ENCODE results near the gene AMPH.
"Not testable (repeated sequence)": the region's sequence is repeated elsewhere in the genome, so short reads cannot be mapped to it uniquely, and the experiment has no call there.

Gene AMPH

GRCh38 chr7:38349126-38349795 is 281.9 kb downstream of the AMPH start:
- H3K4me1 Mint-ChIP-seq (ENCODE audit: low read depth), result peaks cover 37% of the 10 kb centered on the region
- H3K27me3 Mint-ChIP-seq (ENCODE audit: low read depth); DNase-seq (ENCODE audit: low spot score); H3K9me3 Mint-ChIP-seq; H3K36me3 Mint-ChIP-seq (ENCODE audit: low read depth): not testable (repeated sequence)
- peak overlapping the region; percentile 87 for H3K27ac Mint-ChIP-seq
- peak overlapping the region; percentile 88 for H3K4me3 Mint-ChIP-seq

DNA sequence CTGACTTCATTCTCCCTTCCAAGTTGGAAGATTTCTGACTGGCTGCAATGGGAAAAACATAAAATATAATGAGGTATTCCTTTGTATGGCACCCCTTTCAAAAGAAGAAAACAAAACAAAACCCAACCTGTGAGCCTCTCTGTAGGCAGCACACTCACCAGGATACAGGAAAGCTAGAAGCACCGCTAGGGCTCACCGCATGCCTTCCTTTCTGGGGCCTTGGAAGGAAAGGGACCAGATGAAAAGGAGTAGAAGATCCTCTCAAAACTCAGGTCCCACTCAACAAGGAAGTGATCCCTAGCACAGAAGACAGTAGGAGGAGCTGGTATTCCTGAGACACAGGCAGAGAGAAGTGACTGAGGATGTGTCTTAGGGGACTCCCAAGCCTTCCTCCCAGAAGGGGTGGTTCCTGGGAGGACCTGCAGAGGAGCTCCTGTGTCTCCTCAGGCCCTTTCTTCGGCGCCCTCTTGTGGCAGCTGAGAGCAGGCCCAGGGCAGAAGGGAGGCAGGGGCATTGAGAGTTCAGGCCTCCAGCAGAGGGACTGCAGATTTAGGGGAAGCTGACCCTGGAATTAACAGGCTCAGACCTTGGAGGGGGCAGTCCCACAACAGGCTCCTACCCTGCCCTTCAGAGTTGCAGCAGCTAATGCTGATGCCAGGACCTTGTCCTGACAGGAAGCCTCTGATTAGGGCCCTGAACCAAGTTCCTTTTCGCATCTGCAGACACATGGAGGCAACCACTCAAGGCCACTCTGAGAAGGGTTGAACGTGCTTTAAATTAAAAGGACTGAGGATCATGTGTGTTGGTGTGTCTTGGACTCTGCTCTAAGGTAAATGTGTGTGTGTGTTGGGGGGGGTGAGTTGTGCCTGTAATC is 285.6 kb downstream of the AMPH start:
- H3K36me3 Mint-ChIP-seq (ENCODE audit: low read depth); H3K9me3 Mint-ChIP-seq; H3K27me3 Mint-ChIP-seq (ENCODE audit: low read depth); DNase-seq (ENCODE audit: low spot score): not testable (repeated sequence)
- Mint-ChIP-seq H3K4me3 (peak overlapping the region; percentile 82), H3K4me1 (ENCODE audit: low read depth) (peaks cover 45% of the 10 kb centered on the region), H3K27ac (peak overlapping the region; percentile 92)

- H3K9me3 Mint-ChIP-seq; H3K27me3 Mint-ChIP-seq (ENCODE audit: low read depth); DNase-seq (ENCODE audit: low spot score); H3K36me3 Mint-ChIP-seq (ENCODE audit: low read depth): not testable (repeated sequence)
- Mint-ChIP-seq H3K4me1 (ENCODE audit: low read depth) (peaks cover 51% of the 10 kb centered on the region), H3K4me3 (peak overlapping the region; percentile 82), H3K27ac (peak overlapping the region; percentile 92)
Observed at GRCh38 chr7:38344741-38345140, 286.4 kb downstream of the AMPH start.

DNA sequence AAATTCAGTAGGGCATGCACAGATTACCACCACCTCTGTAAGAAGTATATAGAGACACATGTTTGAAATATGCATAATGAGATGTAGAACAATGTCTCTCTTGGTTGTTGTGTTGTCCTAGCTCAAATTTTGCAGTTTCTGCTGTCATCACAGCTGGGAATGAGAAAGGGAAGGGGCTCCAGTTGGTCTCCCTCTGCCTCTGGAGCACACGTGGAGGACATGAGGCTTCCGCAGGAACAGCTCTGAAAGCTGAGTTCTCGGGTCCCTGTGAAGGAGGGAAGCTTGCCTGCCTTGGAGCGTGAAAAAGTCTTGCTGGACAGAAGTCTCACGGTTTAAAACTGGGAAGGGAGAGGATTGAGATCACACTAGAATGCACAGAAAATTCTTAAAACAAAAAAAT is 289.0 kb downstream of the AMPH start:
- H3K4me3 Mint-ChIP-seq, result peak overlapping the region; percentile 87
- peak overlapping the region; percentile 82 for H3K27ac Mint-ChIP-seq
- H3K36me3 Mint-ChIP-seq (ENCODE audit: low read depth); DNase-seq (ENCODE audit: low spot score); H3K9me3 Mint-ChIP-seq; H3K27me3 Mint-ChIP-seq (ENCODE audit: low read depth): not testable (repeated sequence)
- H3K4me1 Mint-ChIP-seq (ENCODE audit: low read depth), result peaks cover 43% of the 10 kb centered on the region

GRCh38 chr7:38341172-38341705 is 289.9 kb downstream of the AMPH start:
- not testable (repeated sequence) for H3K27me3 Mint-ChIP-seq (ENCODE audit: low read depth); H3K9me3 Mint-ChIP-seq; H3K36me3 Mint-ChIP-seq (ENCODE audit: low read depth); DNase-seq (ENCODE audit: low spot score)
- peak overlapping the region; percentile 87 for H3K27ac Mint-ChIP-seq
- H3K4me3 Mint-ChIP-seq, result peak overlapping the region; percentile 87
- peaks cover 45% of the 10 kb centered on the region for H3K4me1 Mint-ChIP-seq (ENCODE audit: low read depth)

GRCh38 chr7:38339953-38340819 is 291.0 kb downstream of the AMPH start:
- peak overlapping the region; percentile 87 for H3K4me3 Mint-ChIP-seq

GRCh38 chr7:38336148-38336515 is 295.0 kb downstream of the AMPH start:
- peak overlapping the region; percentile 72 for H3K4me3 Mint-ChIP-seq
- H3K9me3 Mint-ChIP-seq; DNase-seq (ENCODE audit: low spot score); H3K27me3 Mint-ChIP-seq (ENCODE audit: low read depth); H3K36me3 Mint-ChIP-seq (ENCODE audit: low read depth): not testable (repeated sequence)
- peaks cover 39% of the 10 kb centered on the region for H3K4me1 Mint-ChIP-seq (ENCODE audit: low read depth)
- H3K27ac Mint-ChIP-seq, result peak overlapping the region; percentile 22

More at GRCh38 chr7:38339953-38340819, 291.0 kb downstream of the AMPH start:
- Mint-ChIP-seq H3K27ac (peak overlapping the region; percentile 87), H3K9me3 (no peaks in the 10 kb centered on the region), H3K36me3 (ENCODE audit: low read depth) (no peaks in the 10 kb centered on the region), H3K27me3 (ENCODE audit: low read depth) (no peaks in the 10 kb centered on the region), H3K4me1 (ENCODE audit: low read depth) (peaks cover 46% of the 10 kb centered on the region)
- DNase-seq (ENCODE audit: low spot score), result no peak

DNA sequence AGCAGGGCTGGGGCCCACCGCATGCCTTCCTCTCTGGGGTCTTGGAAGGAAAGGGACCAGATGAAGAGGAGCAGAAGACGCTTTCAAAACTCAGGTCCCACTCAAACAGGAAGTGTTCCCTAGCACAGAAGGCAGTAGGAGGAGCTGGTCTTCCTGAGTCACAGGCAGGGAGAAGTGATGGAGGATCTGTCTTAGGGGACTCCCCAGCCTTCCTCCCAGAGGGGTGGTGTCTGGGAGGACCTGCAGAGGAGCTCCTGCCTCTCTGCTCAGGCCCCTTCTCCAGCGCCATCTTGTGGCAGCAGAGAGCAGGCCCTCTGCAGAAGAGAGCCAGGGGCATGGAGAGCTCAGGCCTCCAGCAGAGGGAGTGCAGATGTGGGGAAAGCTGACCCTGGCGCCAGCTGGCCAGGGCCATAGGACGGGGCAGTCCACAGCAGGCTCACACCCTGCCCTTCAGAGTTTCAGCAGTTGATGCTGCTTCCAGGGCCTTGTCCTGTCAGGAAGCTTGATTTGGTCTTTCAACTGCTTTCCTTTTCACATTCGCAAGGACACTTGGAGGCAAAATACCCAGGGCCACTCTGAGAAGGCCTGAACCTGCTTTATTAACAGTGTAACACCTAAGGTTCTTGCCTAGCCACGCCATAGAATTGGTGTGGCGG is 295.6 kb downstream of the AMPH start:
- Mint-ChIP-seq H3K4me1 (ENCODE audit: low read depth) (peaks cover 39% of the 10 kb centered on the region), H3K36me3 (ENCODE audit: low read depth) (no peaks in the 10 kb centered on the region), H3K4me3 (peak overlapping the region; percentile 72), H3K27me3 (ENCODE audit: low read depth) (no peaks in the 10 kb centered on the region), H3K27ac (peak overlapping the region; percentile 53), H3K9me3 (no peaks in the 10 kb centered on the region)
- DNase-seq (ENCODE audit: low spot score), result peak; percentile 82

GRCh38 chr7:38335128-38335491 is 296.1 kb downstream of the AMPH start:
- Mint-ChIP-seq H3K27me3 (ENCODE audit: low read depth) (no peaks in the 10 kb centered on the region), H3K36me3 (ENCODE audit: low read depth) (no peaks in the 10 kb centered on the region), H3K4me1 (ENCODE audit: low read depth) (peaks cover 38% of the 10 kb centered on the region), H3K27ac (peak overlapping the region; percentile 2), H3K4me3 (peak overlapping the region; percentile 72), H3K9me3 (no peaks in the 10 kb centered on the region)
- no peak for DNase-seq (ENCODE audit: low spot score)

DNA sequence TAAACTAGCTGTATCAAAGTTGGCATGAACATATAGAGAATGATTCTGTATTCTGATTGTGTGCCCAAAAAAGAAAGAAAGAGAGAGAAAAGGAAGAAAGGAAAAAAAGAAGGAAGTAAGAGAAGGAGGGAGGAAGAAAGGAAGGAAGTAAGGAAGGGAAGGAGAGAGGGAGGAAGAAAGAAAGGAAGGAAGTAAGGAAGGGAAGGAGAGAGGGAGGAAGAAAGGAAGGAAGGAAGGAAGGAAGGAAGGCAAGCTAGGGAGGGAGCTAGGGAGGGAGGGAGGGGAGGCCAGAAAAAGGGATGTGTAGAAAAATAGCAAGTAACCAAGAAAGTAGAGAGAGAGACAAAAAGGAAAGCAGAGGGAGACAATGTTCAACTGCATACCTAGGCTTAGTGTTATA is 297.0 kb downstream of the AMPH start:
- Mint-ChIP-seq H3K4me1 (ENCODE audit: low read depth) (peaks cover 38% of the 10 kb centered on the region), H3K27ac (peak overlapping the region; percentile 70), H3K9me3 (no peaks in the 10 kb centered on the region), H3K4me3 (peak overlapping the region; percentile 64), H3K36me3 (ENCODE audit: low read depth) (no peaks in the 10 kb centered on the region), H3K27me3 (ENCODE audit: low read depth) (no peaks in the 10 kb centered on the region)
- DNase-seq (ENCODE audit: low spot score), result no peak
